Activated T-cell treated with anti-CD3 and anti-CD28 coated beads for 1 hour (primary cell): ENCODE data around the gene PKM.

Experiments used
- DNase-seq: peaks from one replicate; pipeline ENCODE4 v3.0.0-alpha.2; 2020; ENCODE audit warnings: low read depth

PKM gene

GRCh38 chr15:72200395-72201237 is 30.4 kb downstream of the PKM start:
- no peak for DNase-seq

- DNase-seq: peak; percentile 60
Measured at GRCh38 chr15:72199721-72200212, 31.2 kb downstream of the PKM start.

- no peak for DNase-seq
Measured at GRCh38 chr15:72199205-72199515, 31.8 kb downstream of the PKM start.

- no peak for DNase-seq
Measured at GRCh38 chr15:72198356-72199204, 32.4 kb downstream of the PKM start.

GRCh38 chr15:72197460-72198355 is 33.3 kb downstream of the PKM start, which contains the start of gene GRAMD2A:
TSS of gene GRAMD2A (minus strand) at chr15:72197787.
- DNase-seq: no peak

GRCh38 chr15:72197041-72197459 is 33.9 kb downstream of the PKM start:
- no peak for DNase-seq

GRCh38 chr15:72196409-72197040 is 34.5 kb downstream of the PKM start:
- DNase-seq: no peak

GRCh38 chr15:72195101-72195511 is 35.9 kb downstream of the PKM start:
- no peak for DNase-seq

- no peak for DNase-seq
Measured at GRCh38 chr15:72193836-72194396, 37.1 kb downstream of the PKM start.

GRCh38 chr15:72192416-72192815 is 38.6 kb downstream of the PKM start:
- no peak for DNase-seq

GRCh38 chr15:72189250-72189902 is 41.6 kb downstream of the PKM start:
- no peak for DNase-seq

GRCh38 chr15:72184165-72184811 is 46.7 kb downstream of the PKM start:
- no peak for DNase-seq

- no peak for DNase-seq
Measured at GRCh38 chr15:72183781-72184164, 47.2 kb downstream of the PKM start.

GRCh38 chr15:72182673-72183072 is 48.3 kb downstream of the PKM start:
- no peak for DNase-seq

GRCh38 chr15:72182244-72182643 is 48.7 kb downstream of the PKM start:
- no peak for DNase-seq

- DNase-seq: no peak
Measured at GRCh38 chr15:72180761-72181324, 50.1 kb downstream of the PKM start.

- no peak for DNase-seq
Measured at GRCh38 chr15:72179950-72180581, 50.9 kb downstream of the PKM start.

- DNase-seq: no peak
Measured at GRCh38 chr15:72178976-72179585, 51.9 kb downstream of the PKM start.

- DNase-seq: no peak
Measured at GRCh38 chr15:72176743-72177142, 54.2 kb downstream of the PKM start.
